ENCODE results near the gene FBXO48. TPM values are rescaled to one million over a fixed set of nuclear protein-coding genes. Genes with fewer than 3 reads are reported as not detected.

Gene FBXO48
- total RNA-seq, 8 experiments from 2014 or later, result 0.54 to 1.5 (median 0.82) TPM

- Histone ChIP-seq H3K4me1 (replicated peaks in 1 of 2) (peaks cover 6 to 14% of the 10 kb centered on the region in 2 donors), H3K27ac (no peak overlapping the region), H3K4me3 (no peak overlapping the region)
- peak in 5 of 8 experiments; percentile 23 to 80 (median 53) for ATAC-seq (replicated peaks in 6 of 8)
- in situ Hi-C loops (cut with MboI; ENCODE audit: low pct_unique_long_range_greater_than_20kb in 2 of 9, low sequenced_read_pairs in 9 of 9, unreplicated experiment in 9 of 9), result no loop called here
- 20 to 75% (median 33%) methylated on average over 1 to 3 of the region's 3 CpGs; no CpG with 5 or more reads in 5 of the 10 experiments for WGBS, 10 experiments
These were observed 52.2 kb downstream of the FBXO48 start for GRCh38 chr2:68414876-68415275.

GRCh38 chr2:68414452-68414851 lies 52.6 kb downstream of the FBXO48 start:
- Histone ChIP-seq H3K4me3 (no peak overlapping the region), H3K27ac (no peak overlapping the region), H3K4me1 (replicated peaks in 1 of 2) (peaks cover 1 to 10% of the 10 kb centered on the region in 2 donors)
- in situ Hi-C loops (cut with MboI; ENCODE audit: low pct_unique_long_range_greater_than_20kb in 2 of 9, low sequenced_read_pairs in 9 of 9, unreplicated experiment in 9 of 9), result no loop called here
- ATAC-seq (replicated peaks in 6 of 8), result no peak

GRCh38 chr2:68413466-68413865 lies 53.6 kb downstream of the FBXO48 start:
- 33 to 100% (median 94%) methylated on average over 1 to 2 of the region's 2 CpGs; no CpG with 5 or more reads in 2 of the 10 experiments for WGBS, 10 experiments
- H3K27ac ChIP-seq, result no peak overlapping the region
- ATAC-seq (replicated peaks in 6 of 8), result no peak
- H3K4me3 ChIP-seq, result no peak overlapping the region
- H3K4me1 ChIP-seq (replicated peaks in 1 of 2), result peaks cover 0 to 3% of the 10 kb centered on the region in 2 donors
- in situ Hi-C loops (cut with MboI; ENCODE audit: low pct_unique_long_range_greater_than_20kb in 2 of 9, low sequenced_read_pairs in 9 of 9, unreplicated experiment in 9 of 9), result no loop called here

- ATAC-seq (replicated peaks in 6 of 8), result no peak
- Histone ChIP-seq H3K4me1 (replicated peaks in 1 of 2) (peaks cover 0 to 3% of the 10 kb centered on the region in 2 donors), H3K4me3 (no peak overlapping the region), H3K27ac (no peak overlapping the region)
- WGBS, 10 experiments, result 0 to 87% (median 49%) methylated on average over 2 to 4 of the region's 4 CpGs
- in situ Hi-C loops (cut with MboI; ENCODE audit: low pct_unique_long_range_greater_than_20kb in 2 of 9, low sequenced_read_pairs in 9 of 9, unreplicated experiment in 9 of 9), result no loop called here
These were observed 54.8 kb downstream of the FBXO48 start for GRCh38 chr2:68412127-68412819.

- Histone ChIP-seq H3K27ac (no peak overlapping the region), H3K4me1 (replicated peaks in 1 of 2) (peaks cover 0 to 3% of the 10 kb centered on the region in 2 donors), H3K4me3 (no peak overlapping the region)
- in situ Hi-C loops (cut with MboI; ENCODE audit: low pct_unique_long_range_greater_than_20kb in 2 of 9, low sequenced_read_pairs in 9 of 9, unreplicated experiment in 9 of 9), result no loop called here
- no peak for ATAC-seq (replicated peaks in 6 of 8)
- WGBS, 10 experiments, result 35 to 100% (median 88%) methylated on average over 1 to 4 of the region's 4 CpGs
These were observed 55.5 kb downstream of the FBXO48 start for GRCh38 chr2:68411397-68412126.

Other genes starting within 250 kb of the FBXO48 start
- 10 to 100 TPM; 26.4 to 55.1 (median 39.6) TPM for gene PPP3R1, start 214.8 kb downstream of the FBXO48 start, total RNA-seq
- 10 to 100 TPM; 16.9 to 59.1 (median 40.2) TPM for gene CNRIP1, start 147.3 kb downstream of the FBXO48 start, total RNA-seq
- 1 to 10 TPM in 2 of 8 experiments, under 1 TPM in 5, not detected in 1; 0.17 to 1.6 (median 0.87) TPM for gene PLEK, start 102.0 kb downstream of the FBXO48 start, total RNA-seq
- gene APLF, start 291 bp upstream of the FBXO48 start, total RNA-seq, result 1 to 10 TPM; 1.8 to 3.9 (median 3.0) TPM
- 1 to 10 TPM in 1 of 8 experiments, under 1 TPM in 5, not detected in 2; 0.10 to 3.9 (median 0.23) TPM for gene PROKR1, start 176.3 kb upstream of the FBXO48 start, total RNA-seq